GM18499 (cell line): Measurements from ENCODE around the gene LGI1.

Experiments used
- ATAC-seq: cut with Tn5 transposase; IDR thresholded peaks from one replicate; pipeline ENCODE4 v1.9.1; 2021; ENCODE audit warnings: moderate number of reproducible peaks; ENCODE audit not compliant: insufficient read depth, unreplicated experiment

LGI1 gene

GRCh38 chr10:93757801-93758507, at the start of gene LGI1:
Gene LGI1, plus strand, starts transcription at chr10:93757936. Its CDS starts 209 bp downstream, at chr10:93758145.
- ATAC-seq, result no peak

GRCh38 chr10:93710333-93710909, 47.3 kb upstream of the LGI1 start:
- ATAC-seq, result no peak

GRCh38 chr10:93711891-93712290, 45.8 kb upstream of the LGI1 start:
- no peak for ATAC-seq

- ATAC-seq, result no peak
Measured at GRCh38 chr10:93712593-93712992, 45.1 kb upstream of the LGI1 start.

- peak; percentile 85 for ATAC-seq
Measured at GRCh38 chr10:93715345-93715744, 42.4 kb upstream of the LGI1 start.

GRCh38 chr10:93716766-93717165, 41.0 kb upstream of the LGI1 start:
- no peak for ATAC-seq

- ATAC-seq, result no peak
Measured at GRCh38 chr10:93718937-93719725, 38.6 kb upstream of the LGI1 start.

- ATAC-seq, result no peak
Measured at GRCh38 chr10:93719901-93720300, 37.8 kb upstream of the LGI1 start.

- ATAC-seq, result no peak
Measured at GRCh38 chr10:93722550-93722949, 35.2 kb upstream of the LGI1 start.

- no peak for ATAC-seq
Measured at GRCh38 chr10:93723153-93723552, 34.6 kb upstream of the LGI1 start.

GRCh38 chr10:93726024-93726423, 31.7 kb upstream of the LGI1 start:
- no peak for ATAC-seq

- no peak for ATAC-seq
Measured at GRCh38 chr10:93741367-93741766, 16.4 kb upstream of the LGI1 start.

- peak; percentile 70 for ATAC-seq
Measured at GRCh38 chr10:93742633-93743349, 14.9 kb upstream of the LGI1 start.

GRCh38 chr10:93745408-93746065, 12.2 kb upstream of the LGI1 start:
- no peak for ATAC-seq

GRCh38 chr10:93746844-93747284, 10.9 kb upstream of the LGI1 start:
- no peak for ATAC-seq

- ATAC-seq, result no peak
Measured at GRCh38 chr10:93749218-93749799, 8.4 kb upstream of the LGI1 start.

- ATAC-seq, result no peak
Measured at GRCh38 chr10:93751124-93751523, 6.6 kb upstream of the LGI1 start.

- ATAC-seq, result no peak
Measured at GRCh38 chr10:93751832-93752231, 5.9 kb upstream of the LGI1 start.

- no peak for ATAC-seq
Measured at GRCh38 chr10:93752761-93753160, 5.0 kb upstream of the LGI1 start.
